T47D (cell line): ENCODE data around the gene OR10J5.
"Not testable (repeated sequence)": the region's sequence is repeated elsewhere in the genome, so short reads cannot be mapped to it uniquely, and the experiment has no call there.

Source experiments
- DNase-seq, 2 experiments: peaks; one replicate each; pipeline versions ENCODE4 v3.0.0 to v3.0.0-alpha.2; 2011 to 2012; ENCODE audit warnings: low read depth in 1 of 2, low spot score in 1 of 2
- JUND ChIP-seq: IDR thresholded peaks from 2 replicates; pipeline ENCODE4 v1.6.1; 2012; ENCODE audit warnings: low read depth
- in situ Hi-C: cut with HindIII; loops from 2 replicates; pipeline ENCODE4 v1.10.0; 2016; ENCODE audit warnings: low sequenced_read_pairs, low pct_unique_long_range_greater_than_20kb

The OR10J5 gene, protein sequence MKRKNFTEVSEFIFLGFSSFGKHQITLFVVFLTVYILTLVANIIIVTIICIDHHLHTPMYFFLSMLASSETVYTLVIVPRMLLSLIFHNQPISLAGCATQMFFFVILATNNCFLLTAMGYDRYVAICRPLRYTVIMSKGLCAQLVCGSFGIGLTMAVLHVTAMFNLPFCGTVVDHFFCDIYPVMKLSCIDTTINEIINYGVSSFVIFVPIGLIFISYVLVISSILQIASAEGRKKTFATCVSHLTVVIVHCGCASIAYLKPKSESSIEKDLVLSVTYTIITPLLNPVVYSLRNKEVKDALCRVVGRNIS

GRCh38 chr1:159535907-159536306 lies at the start of gene OR10J5:
TSS of gene OR10J5 (minus strand) at chr1:159536007. CDS start at chr1:159536007, 0 bp downstream.
- in situ Hi-C loops, result no loop called here
- no peak for DNase-seq
- TF ChIP-seq JUND, result no peak

- in situ Hi-C loops, result no loop called here
Observed at GRCh38 chr1:159584536-159584935, 48.7 kb upstream of the OR10J5 start.

DNA sequence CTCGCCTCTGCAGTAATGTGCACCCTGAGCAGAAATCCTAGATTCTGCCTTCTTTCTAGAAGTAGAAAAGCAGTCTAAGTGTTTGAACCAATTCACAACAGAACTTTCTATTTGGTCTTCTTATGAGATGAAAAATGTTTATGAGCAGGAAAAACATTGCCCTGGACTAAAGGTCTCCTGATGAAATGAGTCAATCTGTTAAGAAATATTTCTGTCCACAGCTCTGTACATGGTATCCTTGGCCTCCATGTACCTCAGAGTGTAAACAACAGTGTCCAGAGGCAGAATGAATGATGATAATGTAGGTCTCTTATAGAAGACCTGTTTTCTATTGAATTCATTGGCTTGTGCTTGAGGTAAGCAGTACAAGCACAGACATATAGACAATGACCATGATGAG lies 45.6 kb upstream of the OR10J5 start:
- in situ Hi-C loops, result no loop called here
- TF ChIP-seq JUND, result no peak

More at GRCh38 chr1:159584536-159584935, 48.7 kb upstream of the OR10J5 start:
- TF ChIP-seq JUND, result no peak
- DNase-seq, result no peak

DNA sequence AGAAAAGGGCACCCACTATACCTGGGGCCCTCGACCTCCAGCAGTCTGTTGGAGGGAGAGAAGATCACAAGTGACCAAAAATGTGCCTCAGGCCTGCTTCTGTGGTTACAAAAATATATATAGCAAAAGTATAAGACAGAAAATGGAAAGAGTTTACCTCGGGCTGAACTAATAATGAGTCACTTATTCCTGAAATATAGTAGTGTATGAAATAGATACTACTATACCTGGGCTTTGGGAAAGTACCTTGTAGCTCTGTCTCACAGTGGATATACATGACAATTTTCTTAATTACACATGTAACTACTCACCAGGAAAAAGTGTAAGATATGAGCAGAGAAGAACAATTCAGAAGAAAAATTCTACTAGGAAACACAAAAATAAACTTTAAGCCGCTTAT lies 44.5 kb upstream of the OR10J5 start:
- TF ChIP-seq JUND, result no peak
- in situ Hi-C loops, result no loop called here
- DNase-seq, result no peak

More for the DNA sequence above, 45.6 kb upstream of the OR10J5 start:
- no peak for DNase-seq

GRCh38 chr1:159577446-159577845 lies 41.6 kb upstream of the OR10J5 start:
- no peak for TF ChIP-seq JUND
- no peak for DNase-seq
- in situ Hi-C loops, result no loop called here

DNA sequence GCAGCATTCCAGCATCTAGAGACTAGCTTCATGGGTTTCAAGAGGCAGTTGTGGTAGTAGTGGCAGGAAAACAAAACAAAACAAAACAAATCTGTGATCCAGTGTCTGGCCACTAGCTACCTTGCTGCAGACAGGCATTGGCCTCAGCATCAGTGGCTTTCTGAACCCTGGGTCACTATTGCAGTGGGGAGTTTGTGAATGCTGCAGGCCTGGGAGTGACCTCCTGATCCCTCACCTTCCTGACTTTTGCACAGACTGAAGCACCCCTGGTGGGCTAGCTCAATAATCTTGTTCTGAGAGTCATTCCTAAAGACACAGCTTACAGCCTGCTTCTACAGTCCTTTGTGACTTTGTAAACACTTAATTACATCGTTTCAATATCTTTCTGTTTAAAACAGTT lies 26.9 kb upstream of the OR10J5 start:
- in situ Hi-C loops, result no loop called here
- TF ChIP-seq JUND, result no peak

GRCh38 chr1:159561497-159561896 lies 25.7 kb upstream of the OR10J5 start:
- no peak for TF ChIP-seq JUND
- in situ Hi-C loops, result no loop called here
- no peak for DNase-seq

More for the DNA sequence above, 26.9 kb upstream of the OR10J5 start:
- no peak for DNase-seq

DNA sequence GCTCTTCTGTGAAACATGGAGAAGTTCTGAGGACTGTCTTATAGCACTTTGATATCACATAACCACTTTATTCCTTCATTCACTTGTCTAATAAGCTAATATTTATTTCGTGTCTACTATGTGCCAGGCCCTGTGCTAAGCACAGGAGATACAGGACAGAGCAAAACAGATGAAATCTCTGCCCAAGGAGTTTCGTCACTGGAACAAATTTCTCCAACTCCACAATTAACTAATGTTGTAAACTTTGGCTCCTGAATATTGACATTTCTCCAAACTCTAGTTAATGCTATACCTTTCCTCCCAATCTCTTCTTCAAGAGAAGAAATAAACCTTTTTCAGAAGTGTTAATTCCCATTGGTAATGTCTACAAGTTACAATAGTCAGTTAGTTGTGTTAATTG lies 24.8 kb upstream of the OR10J5 start:
- in situ Hi-C loops, result no loop called here

DNA sequence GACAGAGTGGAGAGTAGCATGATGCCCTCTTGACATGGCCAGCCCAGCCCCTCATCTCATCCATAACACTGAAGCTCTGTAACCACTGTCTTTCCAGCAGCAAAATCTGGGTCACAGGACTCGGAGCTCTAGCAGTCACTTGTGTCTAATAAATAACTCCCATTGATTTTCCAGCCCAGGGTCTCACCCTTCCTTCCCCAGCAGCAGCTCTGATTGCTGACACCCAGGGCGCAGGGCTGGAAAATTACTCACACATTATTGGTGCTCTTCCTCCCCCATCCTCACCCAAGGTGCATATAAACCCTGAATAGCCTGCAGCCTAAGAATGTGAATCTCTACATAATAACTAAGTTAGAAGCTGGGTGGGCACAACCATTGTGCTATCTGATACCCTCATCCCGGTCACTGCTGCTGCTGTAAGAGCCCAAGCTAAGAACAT lies 21.1 kb upstream of the OR10J5 start:
- no peak for DNase-seq
- no peak for TF ChIP-seq JUND
- in situ Hi-C loops, result no loop called here

More for the DNA sequence above, 24.8 kb upstream of the OR10J5 start:
- no peak for TF ChIP-seq JUND
- no peak for DNase-seq

DNA sequence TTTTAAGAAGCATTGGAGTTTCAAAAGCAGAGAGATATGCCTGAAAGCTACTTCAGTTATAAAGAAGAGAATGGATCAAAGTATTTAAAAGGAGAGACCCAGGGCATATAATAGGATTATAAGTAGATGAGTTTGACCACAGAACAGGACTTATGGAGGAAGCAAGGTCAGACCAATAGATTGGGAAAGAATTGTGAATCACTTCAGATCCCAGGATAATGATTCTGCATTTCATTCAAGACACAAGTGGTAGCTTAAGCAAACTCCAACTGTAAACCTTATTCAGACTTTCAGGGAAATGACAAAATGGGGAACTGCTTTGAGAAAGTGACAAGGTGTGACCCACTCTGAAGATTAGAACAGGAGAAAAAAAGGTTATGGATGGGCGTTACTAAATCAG lies 18.9 kb upstream of the OR10J5 start:
- no peak for TF ChIP-seq JUND
- in situ Hi-C loops, result no loop called here
- DNase-seq, result no peak

- no peak for TF ChIP-seq JUND
- DNase-seq, result no peak
- in situ Hi-C loops, result no loop called here
Observed at GRCh38 chr1:159554261-159554660, 18.5 kb upstream of the OR10J5 start.

DNA sequence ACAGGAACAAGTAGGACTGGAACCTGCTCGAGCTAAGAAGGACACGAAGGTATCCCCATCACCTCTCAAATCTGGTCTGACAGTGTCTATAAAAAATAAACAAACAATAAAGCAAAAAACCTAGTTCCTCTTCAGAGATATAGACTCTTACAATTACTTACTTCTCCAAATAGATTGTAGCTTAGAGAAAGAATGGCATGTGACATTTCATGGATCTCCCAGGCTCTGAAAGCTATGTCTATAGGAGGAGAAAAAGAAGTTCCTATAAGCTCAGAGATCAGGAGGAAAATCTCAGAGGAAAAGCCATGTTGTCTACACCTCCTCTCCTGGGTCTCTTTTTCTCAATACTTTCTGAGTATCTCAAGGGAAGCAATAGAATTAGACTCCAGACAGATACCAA lies 12.3 kb upstream of the OR10J5 start:
- TF ChIP-seq JUND, result no peak
- in situ Hi-C loops, result no loop called here
- DNase-seq, result no peak

- in situ Hi-C loops, result no loop called here
- no peak for TF ChIP-seq JUND
- DNase-seq, result no peak
Observed at GRCh38 chr1:159532922-159533321, 2.9 kb downstream of the OR10J5 start.

DNA sequence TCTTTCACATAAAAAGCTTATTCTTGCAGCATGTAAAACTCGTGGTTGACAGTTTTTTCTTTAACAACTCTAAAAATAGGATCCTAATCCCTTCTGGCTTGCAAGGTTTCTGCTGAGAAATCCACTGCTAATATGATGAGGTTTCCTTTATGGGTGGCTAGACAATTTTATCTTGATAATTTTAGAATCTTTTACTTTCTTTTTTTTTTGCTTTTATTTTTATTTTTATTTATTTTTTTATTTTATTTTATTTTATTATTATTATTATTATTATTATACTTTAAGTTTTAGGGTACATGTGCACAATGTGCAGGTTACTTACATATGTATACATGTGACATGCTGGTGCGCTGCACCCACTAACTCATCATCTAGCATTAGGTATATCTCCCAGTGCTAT lies 11.0 kb downstream of the OR10J5 start:
- in situ Hi-C loops, DNase-seq: not testable (repeated sequence)
